Fibroblast of peridontal ligament (primary cell): ENCODE results near the gene TBC1D22A.
A peak's percentile ranks its signal among the peaks of the same experiment; 100 is the strongest.
"Not testable (repeated sequence)": the region's sequence is repeated elsewhere in the genome, so short reads cannot be mapped to it uniquely, and the experiment has no call there.

Experiments
- DNase-seq: peaks from one replicate; pipeline ENCODE4 v3.0.0-alpha.2; 2010; ENCODE audit errors: extremely low read depth

Gene TBC1D22A

DNA sequence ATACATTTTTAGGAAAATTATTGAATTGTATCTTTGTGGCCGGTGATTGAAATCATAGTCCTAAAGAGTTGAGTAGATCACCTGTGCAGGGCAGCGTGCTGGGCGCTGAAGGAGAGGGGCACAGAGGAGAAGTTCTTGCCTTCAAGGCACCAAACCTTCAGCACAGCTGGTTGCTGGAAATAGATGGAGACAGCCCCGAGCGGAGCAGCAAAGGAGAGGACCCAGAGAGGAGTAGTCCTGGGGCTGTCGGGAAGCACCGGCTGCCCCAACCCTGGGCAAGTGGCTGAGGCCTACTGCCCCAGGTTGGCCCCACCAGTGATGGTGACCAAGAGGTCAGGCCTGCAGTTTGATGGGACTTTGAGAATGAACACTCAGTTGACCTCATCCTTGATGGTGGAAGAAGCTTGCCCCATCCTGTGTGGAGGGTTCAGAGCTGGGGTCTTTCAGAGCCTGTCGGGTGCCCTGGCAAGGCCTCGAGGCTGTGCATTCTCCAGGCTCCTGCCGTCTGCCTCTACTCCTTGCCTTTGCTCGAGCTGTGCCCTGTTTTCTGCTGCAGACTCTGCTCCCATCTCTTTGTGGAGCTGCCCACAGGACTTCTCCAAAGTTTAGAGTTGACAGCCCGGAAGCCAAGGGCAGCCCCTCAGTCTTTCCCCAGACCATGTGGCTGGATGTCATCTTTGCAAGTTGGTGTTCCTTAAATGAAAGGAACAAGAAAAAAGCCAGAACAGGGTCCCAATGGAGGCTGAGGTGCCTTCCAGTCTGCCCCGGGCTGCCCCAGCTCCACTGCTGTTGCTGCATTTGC is 285.1 kb downstream of the TBC1D22A start:
- DNase-seq, result no peak

- no peak for DNase-seq
Measured at GRCh38 chr22:47048123-47049077, 285.9 kb downstream of the TBC1D22A start.

DNA sequence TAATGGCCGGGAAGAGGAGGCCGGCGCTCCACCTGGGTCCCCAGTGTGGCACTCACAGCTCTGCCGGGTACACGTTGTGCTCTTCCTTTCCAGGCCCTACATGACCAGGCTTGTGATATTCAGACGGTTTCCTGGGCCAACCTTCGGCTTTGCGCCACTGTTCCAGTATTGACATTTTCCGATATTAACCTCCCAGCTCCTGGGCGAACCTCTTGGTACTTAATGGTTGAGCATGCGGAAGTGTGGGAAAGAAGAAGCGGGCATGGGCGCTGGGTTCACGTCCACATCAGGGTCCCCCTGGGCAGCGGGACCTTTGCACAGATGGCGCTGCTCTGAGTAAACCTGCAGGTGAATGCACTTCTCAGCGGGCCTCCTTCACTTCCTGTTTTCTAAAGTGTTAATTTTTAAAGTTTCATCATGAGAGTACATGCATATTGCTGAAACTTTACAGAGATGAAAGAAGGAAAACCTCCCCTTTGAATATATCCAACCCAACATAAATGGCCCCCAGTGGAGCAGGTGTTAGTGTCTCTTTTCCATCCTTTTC is 286.7 kb downstream of the TBC1D22A start:
- no peak for DNase-seq

DNA sequence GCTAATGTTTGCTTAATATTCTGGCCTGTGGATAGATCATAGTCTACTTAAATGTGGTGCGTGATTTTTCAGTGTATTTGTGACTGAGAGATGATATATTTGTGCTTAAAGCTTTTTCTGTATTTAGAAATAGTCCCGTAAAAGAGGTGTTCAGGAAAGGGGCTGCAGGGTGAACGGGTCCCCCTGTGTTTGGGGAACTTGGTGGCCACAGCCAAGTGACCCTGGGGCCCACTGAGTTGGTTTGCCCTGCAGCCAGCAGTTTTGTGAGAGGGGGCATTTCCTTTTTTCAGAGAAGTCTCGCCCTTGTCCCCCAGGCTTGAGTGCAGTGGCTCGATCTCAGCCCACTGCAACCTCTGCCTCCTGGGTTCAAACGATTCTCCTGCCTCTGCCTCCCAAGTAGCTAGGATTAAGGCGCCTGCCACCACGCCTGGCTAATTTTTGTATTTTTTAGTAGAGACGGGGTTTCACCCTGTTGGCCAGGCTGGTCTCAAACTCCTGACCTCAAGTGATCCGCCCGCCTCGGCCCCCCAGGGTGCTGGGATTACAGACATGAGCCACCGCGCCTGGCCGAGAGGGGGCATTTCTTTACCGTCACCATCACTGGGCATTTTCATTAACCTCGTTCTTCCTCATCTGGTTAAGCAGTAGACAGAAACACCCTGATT is 287.4 kb downstream of the TBC1D22A start:
- DNase-seq, result not testable (repeated sequence)

DNA sequence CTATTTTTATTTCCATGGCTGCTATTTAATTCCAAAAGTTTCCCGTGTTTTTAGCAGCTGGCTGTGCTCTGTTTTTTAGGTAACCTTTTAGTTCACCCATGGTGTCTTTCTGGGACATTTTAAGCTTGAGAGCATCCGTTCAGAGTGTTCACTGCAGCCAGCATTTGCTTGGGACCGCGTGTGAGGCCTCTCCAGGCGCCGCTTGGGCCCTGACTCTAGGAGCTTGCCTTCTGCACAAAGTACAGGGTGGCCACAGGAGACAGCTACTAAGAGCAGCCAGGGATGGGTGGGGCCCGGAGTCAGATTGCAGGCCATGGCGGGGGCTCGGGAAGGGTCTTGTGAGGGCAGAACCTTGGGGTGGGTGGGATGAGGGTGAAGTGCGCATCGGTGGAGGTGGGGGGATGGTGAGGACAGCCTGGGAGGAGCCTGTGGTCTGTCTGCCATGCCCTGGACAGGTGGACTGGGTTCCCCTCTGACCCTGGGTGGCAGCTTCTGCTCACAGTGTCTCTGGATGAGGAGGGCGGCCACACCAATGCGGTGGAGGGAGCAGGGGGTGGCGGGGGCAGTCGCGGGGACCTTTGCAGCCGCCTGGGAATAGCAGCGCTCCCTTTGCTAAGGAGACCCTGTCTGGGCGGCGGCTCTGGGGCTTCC is 288.1 kb downstream of the TBC1D22A start:
- no peak for DNase-seq

DNA sequence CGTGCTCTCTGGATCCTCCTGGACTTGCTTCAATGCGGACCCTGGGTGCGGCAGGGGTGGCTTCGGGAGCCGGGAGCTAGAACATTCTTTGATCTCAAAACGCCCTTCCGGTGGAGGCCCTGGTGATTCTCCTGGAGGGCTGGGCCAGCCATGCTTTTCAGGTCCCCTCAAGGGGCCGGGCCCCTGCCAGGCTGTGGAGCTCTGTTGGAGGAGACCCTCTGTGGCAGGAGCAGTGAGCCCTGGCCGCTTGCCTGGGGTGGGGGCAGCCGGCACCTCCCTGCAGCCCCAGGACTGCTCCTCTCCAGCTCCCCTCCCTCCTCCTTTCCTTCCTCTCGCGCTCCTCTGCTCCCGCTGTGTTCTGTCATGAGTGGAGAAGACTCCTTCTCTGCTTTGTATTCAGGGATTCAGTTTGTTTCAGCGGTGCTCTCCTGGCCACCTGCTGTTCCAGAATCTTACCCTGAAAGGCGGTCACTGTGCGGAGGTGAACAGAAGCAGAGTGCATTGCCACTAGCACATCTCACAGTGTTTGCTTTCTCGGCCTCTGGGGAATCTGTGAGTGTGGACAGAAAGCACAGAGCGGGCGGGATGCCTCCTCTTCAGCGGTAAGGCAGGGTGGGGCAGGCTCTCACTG is 289.1 kb downstream of the TBC1D22A start:
- DNase-seq, result no peak

- DNase-seq, result no peak
Measured at GRCh38 chr22:47052236-47053012, 290.0 kb downstream of the TBC1D22A start.

DNA sequence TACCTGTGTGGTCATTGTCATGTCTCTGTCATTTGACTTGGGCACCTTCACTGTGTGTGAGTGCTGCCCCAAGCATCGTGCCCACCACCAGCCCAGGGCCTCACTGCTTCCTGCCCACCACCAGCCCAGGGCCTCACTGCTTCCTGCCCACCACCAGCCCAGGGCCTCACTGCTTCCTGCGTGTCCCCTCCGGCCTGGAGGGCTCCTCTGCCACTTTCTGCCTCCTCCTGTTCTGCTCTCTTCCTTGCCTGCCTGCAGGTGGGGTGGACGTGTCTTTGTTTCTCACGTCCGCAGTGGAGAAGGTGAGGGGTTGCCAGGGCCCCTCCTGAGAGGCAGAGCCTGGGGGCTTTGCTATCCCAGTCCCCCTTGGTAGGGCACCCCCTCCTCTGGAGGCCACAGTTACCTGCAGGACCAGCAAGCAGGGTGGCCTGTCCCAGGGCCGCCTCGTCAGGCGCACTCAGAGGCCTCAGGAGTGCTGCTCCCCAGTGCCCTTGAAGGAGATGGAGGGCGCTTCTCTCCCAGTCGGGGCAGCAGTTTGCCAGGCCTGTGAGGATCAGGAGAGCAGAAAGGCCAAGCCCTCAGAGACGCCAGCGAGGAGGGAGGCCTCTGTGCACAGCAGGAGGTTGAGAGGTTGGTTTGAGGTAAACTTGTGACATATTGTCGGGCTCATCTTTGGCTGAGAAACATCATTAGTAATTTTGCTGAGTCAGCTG is 290.7 kb downstream of the TBC1D22A start:
- DNase-seq, result no peak

- DNase-seq, result peak; percentile 9
Measured at GRCh38 chr22:47053726-47054141, 291.3 kb downstream of the TBC1D22A start.

- DNase-seq, result no peak
Measured at GRCh38 chr22:47054231-47055072, 292.0 kb downstream of the TBC1D22A start.

GRCh38 chr22:47055073-47055355 is 292.6 kb downstream of the TBC1D22A start:
- no peak for DNase-seq

DNA sequence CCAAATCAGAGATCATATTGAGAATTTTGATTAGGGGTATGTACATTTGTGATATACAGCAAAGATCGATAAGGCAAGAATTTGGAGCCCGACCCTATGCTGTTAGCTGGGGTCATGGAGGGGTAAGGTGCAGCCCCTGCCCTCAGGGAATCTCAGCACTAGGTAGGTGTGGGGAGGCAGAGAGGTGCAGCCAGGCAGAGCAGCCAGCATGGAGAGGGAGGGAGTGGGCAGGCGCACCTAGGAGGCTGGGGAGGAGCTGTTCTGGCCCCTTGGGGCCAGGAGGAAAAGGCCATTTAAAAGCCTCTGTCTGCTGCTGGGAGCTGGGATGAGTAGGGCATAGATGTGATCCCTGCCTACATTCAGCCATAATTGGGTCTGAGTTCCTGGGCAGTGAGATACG is 293.0 kb downstream of the TBC1D22A start:
- DNase-seq, result no peak

DNA sequence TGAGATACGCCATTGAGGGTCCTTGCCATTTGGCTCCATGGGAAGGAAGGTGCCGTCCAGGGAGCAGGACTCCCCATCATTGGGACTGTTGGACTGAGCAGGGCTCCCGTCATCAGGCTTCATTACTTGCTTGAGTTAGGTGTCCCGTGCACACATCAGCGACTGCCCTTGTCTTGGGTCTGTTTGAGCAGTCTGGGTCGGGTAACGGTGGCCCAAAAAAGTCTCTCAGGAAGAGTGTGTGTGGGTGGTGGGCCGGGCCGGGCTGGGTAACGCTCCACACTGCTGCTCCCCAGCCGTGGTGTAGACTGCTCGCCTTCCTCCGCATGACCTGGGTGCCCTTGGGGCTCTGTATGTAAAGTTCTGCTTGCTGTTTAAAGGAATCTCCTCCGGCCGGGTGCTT is 293.5 kb downstream of the TBC1D22A start:
- no peak for DNase-seq

GRCh38 chr22:47056361-47056760 is 293.9 kb downstream of the TBC1D22A start:
- no peak for DNase-seq

DNA sequence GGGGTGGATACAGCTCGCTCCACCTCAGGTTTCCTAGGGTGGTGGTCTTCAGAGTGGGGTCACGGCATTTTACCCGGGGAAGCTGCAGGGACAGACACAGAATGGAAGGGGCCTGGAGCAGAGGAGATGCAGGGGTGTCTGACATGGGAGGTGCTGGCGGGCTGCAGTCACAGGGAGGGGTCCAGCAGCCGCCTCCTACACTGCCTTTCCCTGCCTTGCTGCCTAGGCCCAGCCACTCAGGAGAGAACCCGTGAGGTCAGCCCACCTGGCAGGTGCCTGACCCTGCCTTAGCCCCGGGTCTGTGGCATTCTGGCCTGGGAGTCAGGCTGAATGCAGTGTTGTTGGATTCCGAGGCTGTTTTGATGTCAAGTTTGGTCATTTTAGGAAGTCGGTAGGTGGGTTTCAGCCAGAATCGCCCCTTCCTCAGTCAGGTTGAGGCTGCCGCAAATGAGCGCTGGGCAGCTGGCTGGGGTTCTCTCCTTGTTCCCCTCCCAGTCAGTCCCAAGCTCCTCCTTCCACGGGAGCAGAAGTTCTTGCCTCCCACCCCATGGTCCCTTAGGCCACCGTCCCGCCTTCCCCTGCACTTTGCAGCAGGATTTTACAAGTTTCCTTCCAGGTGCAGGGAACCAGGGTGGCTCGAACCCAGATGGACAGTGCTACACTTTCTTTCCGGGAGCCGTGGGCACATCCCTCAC is 294.5 kb downstream of the TBC1D22A start:
- no peak for DNase-seq

DNA sequence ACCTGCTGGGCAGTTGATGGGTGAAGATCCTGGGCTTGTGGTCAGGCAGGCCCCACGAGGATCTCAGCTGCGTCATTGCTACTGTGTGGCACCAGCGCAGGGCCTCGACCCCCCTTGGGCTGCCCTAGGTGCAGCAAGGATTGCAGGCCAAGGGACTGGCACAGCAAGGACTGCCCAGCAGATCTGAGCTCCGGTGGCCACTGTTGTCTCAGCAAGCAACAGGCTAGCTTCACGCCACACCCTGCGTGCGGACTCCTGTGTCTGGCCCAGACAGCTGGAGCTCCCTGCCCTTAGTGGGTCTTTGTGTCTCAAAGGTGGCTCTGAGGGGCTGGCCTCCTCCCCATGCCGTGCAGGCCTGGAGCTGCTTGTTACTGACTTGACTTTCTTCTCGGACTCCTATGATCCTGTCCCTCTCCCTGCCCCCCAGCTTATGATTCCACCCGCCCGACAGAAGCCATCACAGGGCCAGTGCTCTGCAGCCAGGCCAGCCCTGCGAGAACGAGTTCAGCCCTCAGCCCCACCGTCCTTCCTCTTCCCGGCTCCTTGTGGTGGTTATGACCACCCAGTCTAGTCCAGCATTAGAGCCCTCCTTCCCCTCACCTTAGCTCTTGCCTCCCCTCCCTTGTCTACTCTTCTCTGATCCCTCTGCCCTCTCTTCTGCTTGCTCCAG is 295.6 kb downstream of the TBC1D22A start:
- no peak for DNase-seq

- DNase-seq, result no peak
Measured at GRCh38 chr22:47059076-47059475, 296.6 kb downstream of the TBC1D22A start.
